SJCRH30 (cell line): Measurements from ENCODE around the gene ADAMTSL2. TPM values are rescaled to one million over a fixed set of nuclear protein-coding genes. Genes with fewer than 3 reads are reported as not detected.

Experiments
- DNase-seq, 2 experiments: peaks; one replicate each; pipeline ENCODE4 v3.0.0-alpha.2; 2015 to 2020
- H3K27ac ChIP-seq: fragments of 250-450 bp; sonication (Bioruptor Pico); 2 replicates; pipeline ENCODE4 v1.5.1; 2020; ENCODE audit warnings: mild to moderate bottlenecking, moderate library complexity
- H3K27me3 ChIP-seq: fragments of 250-450 bp; sonication (Bioruptor Pico); 2 replicates; pipeline ENCODE4 v1.5.1; 2020; ENCODE audit warnings: mild to moderate bottlenecking, moderate library complexity
- H3K36me3 ChIP-seq: fragments of 250-450 bp; sonication (Bioruptor Pico); 2 replicates; pipeline ENCODE4 v1.5.1; 2020; ENCODE audit warnings: mild to moderate bottlenecking, moderate library complexity
- H3K4me1 ChIP-seq: fragments of 250-450 bp; sonication (Bioruptor Pico); 2 replicates; pipeline ENCODE4 v1.5.1; 2020; ENCODE audit warnings: mild to moderate bottlenecking, moderate library complexity
- H3K4me3 ChIP-seq: fragments of 250-450 bp; sonication (Bioruptor Pico); 2 replicates; pipeline ENCODE4 v1.5.1; 2020; ENCODE audit warnings: mild to moderate bottlenecking, moderate library complexity
- H3K9me3 ChIP-seq: fragments of 250-450 bp; sonication (Bioruptor Pico); replicated peaks from 2 replicates; pipeline ENCODE4 v1.5.1; 2020; ENCODE audit warnings: mild to moderate bottlenecking, moderate library complexity
- total RNA-seq: library from RNA; depleted of rRNA; stranded (reverse); fragments of >200 nt; shearing (Covaris generic); gene quantifications from 2 replicates; pipeline ENCODE4 v1.2.3, GENCODE V29; 2014

ADAMTSL2 gene
- total RNA-seq, 1 experiment from 2014 or later, result 3.3 TPM

DNA sequence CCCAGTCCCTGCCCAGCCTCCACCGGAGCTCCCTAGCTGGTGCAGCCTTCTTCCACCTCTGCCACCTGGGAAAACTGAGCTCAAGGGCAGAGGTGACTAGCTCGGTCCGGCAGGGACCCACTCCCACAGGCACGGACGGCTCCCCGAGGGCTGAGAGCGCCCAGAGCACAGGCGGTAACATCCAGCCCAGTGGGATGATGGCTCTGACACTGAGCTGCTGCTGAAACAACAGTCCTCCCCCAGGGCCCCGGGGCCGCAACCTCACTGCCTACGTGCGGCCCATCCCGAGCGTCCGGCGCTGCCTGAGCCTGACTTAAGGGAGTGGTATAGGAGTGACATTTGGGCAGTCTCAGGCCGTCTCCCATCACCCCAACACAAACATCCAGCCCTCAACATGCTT is 70.9 kb downstream of the ADAMTSL2 start:
- H3K9me3 ChIP-seq, result no peaks in the 10 kb centered on the region
- H3K4me1 ChIP-seq, result peaks cover 19% of the 10 kb centered on the region
- H3K4me3 ChIP-seq, result no peak overlapping the region
- H3K27me3 ChIP-seq, result peaks cover 20% of the 10 kb centered on the region; the same call in 1 of the 2 replicates
- H3K36me3 ChIP-seq, result no peaks in the 10 kb centered on the region
- no peak overlapping the region for H3K27ac ChIP-seq
- no peak for DNase-seq

DNA sequence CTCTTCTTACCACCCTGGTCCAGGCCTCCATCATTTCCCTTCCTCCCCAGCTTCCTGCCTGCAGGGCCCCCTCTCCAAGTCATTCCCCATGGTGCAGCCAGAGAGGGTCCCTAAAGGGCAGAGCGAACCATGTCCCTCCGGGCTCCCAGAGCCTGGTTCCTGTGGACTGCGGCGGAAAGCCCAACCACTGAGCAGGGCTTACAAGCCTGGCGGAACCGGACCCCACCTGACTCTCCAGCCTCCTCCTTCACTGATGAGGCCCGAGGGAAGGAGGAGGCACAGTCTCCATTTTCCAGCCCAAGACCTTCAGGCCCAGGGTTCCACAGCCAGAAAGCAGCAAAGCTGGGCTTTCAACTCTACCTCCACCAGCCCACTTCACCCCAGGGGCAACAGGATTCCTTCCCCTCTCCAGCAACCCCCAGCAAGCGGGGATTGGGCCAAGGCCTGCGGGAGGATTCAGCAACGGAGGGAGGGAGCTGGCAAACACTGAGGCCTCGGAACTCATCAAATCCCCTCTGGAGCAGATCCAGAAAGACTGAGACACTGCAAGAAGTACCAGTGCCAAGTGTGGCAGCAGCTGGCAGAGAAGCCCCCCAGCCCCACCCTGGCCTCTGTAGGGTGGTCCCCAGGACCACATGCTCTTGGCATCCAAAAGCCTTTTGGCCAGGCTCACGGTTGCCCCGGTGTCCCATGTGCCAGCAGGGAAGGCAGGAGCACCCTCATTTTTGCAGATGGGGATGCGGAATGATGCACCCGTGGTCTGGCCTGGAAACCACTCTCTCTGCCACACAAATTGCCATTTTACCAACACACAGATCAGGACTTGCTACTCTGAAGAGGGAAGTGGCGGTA is 71.6 kb downstream of the ADAMTSL2 start:
- H3K9me3 ChIP-seq, result no peaks in the 10 kb centered on the region
- peaks cover 19% of the 10 kb centered on the region for H3K4me1 ChIP-seq
- no peak for DNase-seq
- no peak overlapping the region for H3K27ac ChIP-seq
- no peak overlapping the region for H3K4me3 ChIP-seq
- no peaks in the 10 kb centered on the region for H3K36me3 ChIP-seq
- H3K27me3 ChIP-seq, result peaks cover 20% of the 10 kb centered on the region; the same call in 1 of the 2 replicates

DNA sequence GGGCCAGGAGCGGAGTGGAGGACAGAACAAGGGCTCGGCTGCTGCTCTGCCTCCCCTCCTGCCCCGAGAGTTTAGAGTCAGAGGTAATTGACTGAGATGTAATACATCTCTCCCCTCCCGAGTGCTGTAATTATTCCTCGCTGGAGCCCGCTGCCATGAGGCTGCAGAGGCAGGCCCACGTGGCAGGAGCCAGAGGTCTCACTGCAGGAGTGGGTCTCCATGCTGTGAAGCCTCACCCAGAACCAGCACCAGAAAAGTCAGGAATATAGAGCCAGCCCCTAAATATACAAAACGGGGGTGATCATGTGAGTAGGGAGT is 72.2 kb downstream of the ADAMTSL2 start:
- 0 out of 2 replicates have a peak, but pooled peaks cover 2% of the 10 kb centered on the region for H3K9me3 ChIP-seq
- H3K27me3 ChIP-seq, result peaks cover 20% of the 10 kb centered on the region; the same call in 1 of the 2 replicates
- no peak overlapping the region for H3K4me3 ChIP-seq
- H3K36me3 ChIP-seq, result no peaks in the 10 kb centered on the region
- no peak overlapping the region for H3K27ac ChIP-seq
- DNase-seq, result no peak
- H3K4me1 ChIP-seq, result peaks cover 19% of the 10 kb centered on the region

- no peak overlapping the region for H3K4me3 ChIP-seq
- DNase-seq, result no peak
- H3K36me3 ChIP-seq, result no peaks in the 10 kb centered on the region
- H3K27me3 ChIP-seq, result peaks cover 23% of the 10 kb centered on the region; the same call in 1 of the 2 replicates
- H3K9me3 ChIP-seq, result 0 out of 2 replicates have a peak, but pooled peaks cover 4% of the 10 kb centered on the region
- H3K27ac ChIP-seq, result no peak overlapping the region
- peaks cover 19% of the 10 kb centered on the region for H3K4me1 ChIP-seq
These were observed 72.9 kb downstream of the ADAMTSL2 start for GRCh38 chr9:133607381-133607780.

GRCh38 chr9:133607976-133608375 is 73.5 kb downstream of the ADAMTSL2 start:
- Histone ChIP-seq H3K9me3 (0 out of 2 replicates have a peak, but pooled peaks cover 4% of the 10 kb centered on the region), H3K36me3 (no peaks in the 10 kb centered on the region), H3K27ac (no peak overlapping the region), H3K4me1 (peaks cover 19% of the 10 kb centered on the region), H3K27me3 (peaks cover 27% of the 10 kb centered on the region; the same call in 1 of the 2 replicates), H3K4me3 (no peak overlapping the region)
- no peak for DNase-seq

DNA sequence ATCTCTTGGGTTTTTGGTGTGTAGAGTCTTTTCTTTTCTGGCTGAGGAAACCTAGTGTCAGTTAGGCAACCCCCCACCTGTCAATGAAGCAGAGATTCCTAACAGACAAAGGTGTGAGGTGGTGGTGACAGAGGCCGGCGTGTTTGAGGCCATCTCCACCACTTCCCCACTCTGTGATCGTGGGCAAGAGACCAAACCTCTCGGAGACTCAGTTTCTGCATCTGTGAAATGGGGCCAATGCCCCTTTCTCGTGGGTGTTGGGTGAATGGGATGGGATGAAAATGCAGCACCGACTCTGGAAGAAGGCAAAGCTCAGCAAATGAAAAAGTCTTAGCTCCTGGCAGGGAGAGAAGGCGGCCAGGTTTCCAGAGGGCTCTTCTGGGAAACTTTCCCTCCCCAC is 73.9 kb downstream of the ADAMTSL2 start:
- DNase-seq, result no peak
- H3K27me3 ChIP-seq, result peaks cover 31% of the 10 kb centered on the region

DNA sequence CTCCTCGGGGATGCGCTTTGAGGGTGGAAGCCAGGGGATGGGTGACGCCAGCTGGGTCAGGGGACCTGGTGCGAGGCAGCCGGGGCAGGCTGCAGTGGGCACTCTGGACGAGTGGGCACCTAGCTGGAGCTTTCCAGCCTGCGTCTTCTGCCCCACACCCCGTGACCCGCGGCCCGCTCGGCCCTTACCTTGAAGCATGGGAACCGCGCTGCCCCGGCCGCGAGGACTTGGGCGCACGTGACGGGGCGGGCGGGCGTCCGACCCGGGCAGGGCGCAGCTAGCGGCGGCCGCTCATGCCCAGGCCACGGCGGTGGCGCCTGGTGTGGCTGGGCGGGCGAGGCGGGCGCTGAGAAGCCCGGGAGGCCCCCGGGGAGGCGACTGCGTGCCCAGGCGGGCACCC is 74.4 kb downstream of the ADAMTSL2 start:
- Histone ChIP-seq H3K27ac (no peak overlapping the region), H3K27me3 (peaks cover 36% of the 10 kb centered on the region), H3K4me1 (peaks cover 13% of the 10 kb centered on the region), H3K36me3 (no peaks in the 10 kb centered on the region), H3K4me3 (no peak overlapping the region), H3K9me3 (0 out of 2 replicates have a peak, but pooled peaks cover 4% of the 10 kb centered on the region)
- no peak for DNase-seq

More for the DNA sequence above, 73.9 kb downstream of the ADAMTSL2 start:
- Histone ChIP-seq H3K9me3 (0 out of 2 replicates have a peak, but pooled peaks cover 4% of the 10 kb centered on the region), H3K36me3 (no peaks in the 10 kb centered on the region), H3K4me3 (no peak overlapping the region), H3K27ac (no peak overlapping the region), H3K4me1 (peaks cover 17% of the 10 kb centered on the region)

- peaks cover 13% of the 10 kb centered on the region; the same call in 1 of the 2 replicates for H3K4me1 ChIP-seq
- no peaks in the 10 kb centered on the region for H3K36me3 ChIP-seq
- 0 out of 2 replicates have a peak, but pooled peaks cover 4% of the 10 kb centered on the region for H3K9me3 ChIP-seq
- H3K27me3 ChIP-seq, result peaks cover 42% of the 10 kb centered on the region
- no peak within 1 kb of the TSS for H3K4me3 ChIP-seq
- H3K27ac ChIP-seq, result no peak within 1 kb of the TSS
- DNase-seq, result no peak
These were observed 75.0 kb downstream of the ADAMTSL2 start, which contains the start of gene FAM163B for GRCh38 chr9:133609311-133610098. FAM163B (minus strand) TSS chr9:133609389; CDS start chr9:133580223, 29,166 bp downstream.

DNA sequence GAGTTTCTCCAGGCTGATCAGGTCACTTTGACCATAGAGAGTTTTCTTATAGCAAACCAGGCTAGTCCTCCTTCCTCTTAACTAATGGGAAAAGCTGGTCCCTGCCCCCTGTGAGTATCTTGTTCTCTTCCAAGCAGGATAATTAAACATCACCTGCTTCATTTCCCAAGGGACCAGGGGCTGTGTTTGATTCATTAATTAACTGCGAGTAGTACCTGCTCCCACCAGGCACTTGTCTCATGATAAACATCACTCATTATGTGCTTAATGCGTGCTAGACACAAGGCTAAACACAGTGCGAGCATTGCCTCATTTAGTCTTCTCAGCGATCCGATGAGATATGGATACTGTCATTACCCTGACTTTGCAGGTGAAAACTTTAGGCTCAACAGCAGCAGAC is 76.3 kb downstream of the ADAMTSL2 start:
- no peak overlapping the region for H3K27ac ChIP-seq
- DNase-seq, result no peak

DNA sequence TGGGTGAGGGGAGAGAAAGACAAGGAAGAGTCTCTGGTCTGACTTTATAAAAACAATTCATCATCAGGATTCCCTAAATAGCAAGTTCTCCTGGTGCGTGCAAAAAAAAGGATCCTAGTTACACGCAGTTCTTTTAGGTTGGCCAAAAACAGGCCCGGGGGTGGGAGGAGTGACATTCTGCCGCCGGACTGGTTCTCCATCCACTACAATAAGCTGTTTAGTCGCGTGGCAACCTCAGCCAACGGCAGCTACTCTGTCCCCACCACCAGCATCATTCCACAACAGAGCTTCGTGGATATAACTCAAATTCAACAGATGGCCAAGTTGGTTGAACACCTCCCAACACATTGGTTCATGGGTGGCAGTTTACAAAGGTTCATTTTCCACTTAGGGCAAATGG is 77.5 kb downstream of the ADAMTSL2 start:
- Histone ChIP-seq H3K4me3 (no peak overlapping the region), H3K27ac (no peak overlapping the region), H3K36me3 (no peaks in the 10 kb centered on the region), H3K9me3 (0 out of 2 replicates have a peak, but pooled peaks cover 4% of the 10 kb centered on the region), H3K4me1 (peaks cover 8% of the 10 kb centered on the region; the same call in 1 of the 2 replicates), H3K27me3 (peaks cover 41% of the 10 kb centered on the region)
- no peak for DNase-seq

More for the DNA sequence above, 76.3 kb downstream of the ADAMTSL2 start:
- Histone ChIP-seq H3K27me3 (peaks cover 45% of the 10 kb centered on the region), H3K4me3 (no peak overlapping the region), H3K36me3 (no peaks in the 10 kb centered on the region), H3K9me3 (0 out of 2 replicates have a peak, but pooled peaks cover 4% of the 10 kb centered on the region), H3K4me1 (peaks cover 8% of the 10 kb centered on the region; the same call in 1 of the 2 replicates)

- H3K4me1 ChIP-seq, result peaks cover 8% of the 10 kb centered on the region; the same call in 1 of the 2 replicates
- no peak for DNase-seq
- H3K27ac ChIP-seq, result no peak overlapping the region
- 0 out of 2 replicates have a peak, but pooled peaks cover 4% of the 10 kb centered on the region for H3K9me3 ChIP-seq
- H3K4me3 ChIP-seq, result no peak overlapping the region
- H3K27me3 ChIP-seq, result peaks cover 41% of the 10 kb centered on the region
- H3K36me3 ChIP-seq, result no peaks in the 10 kb centered on the region
These were observed 78.3 kb downstream of the ADAMTSL2 start for GRCh38 chr9:133612816-133613215.

- H3K4me1 ChIP-seq, result peaks cover 8% of the 10 kb centered on the region; the same call in 1 of the 2 replicates
- 0 out of 2 replicates have a peak, but pooled peaks cover 4% of the 10 kb centered on the region for H3K9me3 ChIP-seq
- no peak overlapping the region for H3K4me3 ChIP-seq
- no peak for DNase-seq
- no peak overlapping the region for H3K27ac ChIP-seq
- H3K27me3 ChIP-seq, result peaks cover 41% of the 10 kb centered on the region
- H3K36me3 ChIP-seq, result no peaks in the 10 kb centered on the region
These were observed 78.9 kb downstream of the ADAMTSL2 start for GRCh38 chr9:133613432-133613831.

GRCh38 chr9:133614056-133614455 is 79.6 kb downstream of the ADAMTSL2 start:
- Histone ChIP-seq H3K27ac (no peak overlapping the region), H3K27me3 (peaks cover 41% of the 10 kb centered on the region), H3K4me1 (peaks cover 8% of the 10 kb centered on the region; the same call in 1 of the 2 replicates), H3K36me3 (no peaks in the 10 kb centered on the region), H3K9me3 (0 out of 2 replicates have a peak, but pooled peaks cover 4% of the 10 kb centered on the region), H3K4me3 (no peak overlapping the region)
- no peak for DNase-seq

GRCh38 chr9:133614678-133615077 is 80.2 kb downstream of the ADAMTSL2 start:
- H3K9me3 ChIP-seq, result 0 out of 2 replicates have a peak, but pooled peaks cover 4% of the 10 kb centered on the region
- no peak overlapping the region for H3K27ac ChIP-seq
- no peaks in the 10 kb centered on the region for H3K36me3 ChIP-seq
- H3K4me3 ChIP-seq, result no peak overlapping the region
- H3K4me1 ChIP-seq, result peaks cover 8% of the 10 kb centered on the region; the same call in 1 of the 2 replicates
- peaks cover 42% of the 10 kb centered on the region for H3K27me3 ChIP-seq
- no peak for DNase-seq
